Measurements from ENCODE around the gene TPP1.

DNA sequence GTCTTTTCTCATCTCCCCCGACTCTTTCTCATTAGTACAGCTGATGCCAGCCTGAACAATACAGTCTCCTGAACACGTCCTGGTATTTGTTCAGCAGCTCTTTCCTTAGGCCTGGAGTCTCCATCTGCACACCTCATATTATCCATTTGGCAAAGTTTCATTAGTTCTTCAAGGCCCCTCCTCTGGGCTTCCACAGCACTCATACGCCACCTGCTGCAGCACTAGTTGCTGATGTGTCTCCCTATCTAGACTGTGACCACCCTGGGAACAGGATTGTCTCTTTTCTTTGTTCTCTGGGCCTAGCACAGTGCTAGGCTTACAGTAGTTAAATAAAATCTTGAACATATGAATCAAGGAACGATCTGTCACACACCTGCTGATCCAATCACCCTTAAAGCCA lies 19.2 kb upstream of the TPP1 start:
- TF ChIP-seq, protein P1, sequence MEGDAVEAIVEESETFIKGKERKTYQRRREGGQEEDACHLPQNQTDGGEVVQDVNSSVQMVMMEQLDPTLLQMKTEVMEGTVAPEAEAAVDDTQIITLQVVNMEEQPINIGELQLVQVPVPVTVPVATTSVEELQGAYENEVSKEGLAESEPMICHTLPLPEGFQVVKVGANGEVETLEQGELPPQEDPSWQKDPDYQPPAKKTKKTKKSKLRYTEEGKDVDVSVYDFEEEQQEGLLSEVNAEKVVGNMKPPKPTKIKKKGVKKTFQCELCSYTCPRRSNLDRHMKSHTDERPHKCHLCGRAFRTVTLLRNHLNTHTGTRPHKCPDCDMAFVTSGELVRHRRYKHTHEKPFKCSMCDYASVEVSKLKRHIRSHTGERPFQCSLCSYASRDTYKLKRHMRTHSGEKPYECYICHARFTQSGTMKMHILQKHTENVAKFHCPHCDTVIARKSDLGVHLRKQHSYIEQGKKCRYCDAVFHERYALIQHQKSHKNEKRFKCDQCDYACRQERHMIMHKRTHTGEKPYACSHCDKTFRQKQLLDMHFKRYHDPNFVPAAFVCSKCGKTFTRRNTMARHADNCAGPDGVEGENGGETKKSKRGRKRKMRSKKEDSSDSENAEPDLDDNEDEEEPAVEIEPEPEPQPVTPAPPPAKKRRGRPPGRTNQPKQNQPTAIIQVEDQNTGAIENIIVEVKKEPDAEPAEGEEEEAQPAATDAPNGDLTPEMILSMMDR (conservative IDR thresholded peaks at IDR 0.05; ENCODE audit: low read depth, low read length), result no peak
- TF ChIP-seq EZH2 (IDR thresholded peaks at IDR 0.05; ENCODE audit: low read length, unreplicated experiment), result no peak
- no peak for TF ChIP-seq EZH2phosphoT487 (IDR thresholded peaks at IDR 0.05; ENCODE audit: borderline replicate concordance, low read length)

All from PC-3 (cell line).